HK-2 (cell line): ENCODE results near the gene SLC9A7.

Source experiments
- DNase-seq: peaks from one replicate; pipeline ENCODE4 v3.0.0-alpha.2; 2018; ENCODE audit not compliant: unreplicated experiment

The SLC9A7 gene

GRCh38 chrX:46649421-46650260 is 109.3 kb downstream of the SLC9A7 start:
- DNase-seq: no peak

- DNase-seq: peak; percentile 9
Measured at GRCh38 chrX:46648660-46649059, 110.3 kb downstream of the SLC9A7 start.

DNA sequence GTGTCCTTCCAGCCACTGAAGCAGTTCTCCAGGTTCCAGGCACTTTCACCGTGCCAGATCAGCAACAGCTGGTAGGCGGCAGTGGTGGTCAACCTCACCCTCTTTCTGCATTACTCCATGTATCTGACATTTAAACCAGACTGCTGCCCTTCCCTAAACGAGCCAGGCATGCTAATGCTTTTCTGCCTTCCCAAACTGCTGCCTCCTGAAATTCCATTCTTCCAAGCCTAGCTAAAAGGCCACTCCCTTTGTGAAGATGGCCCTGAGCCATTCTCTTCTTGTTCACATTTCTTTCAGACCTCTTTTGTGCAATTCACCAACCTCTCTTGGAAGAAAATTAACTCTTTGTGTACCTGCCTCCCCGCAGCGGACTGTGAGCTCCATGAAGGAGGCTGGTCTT is 111.7 kb downstream of the SLC9A7 start:
- DNase-seq: no peak

- DNase-seq: no peak
Measured at GRCh38 chrX:46645614-46646013, 113.3 kb downstream of the SLC9A7 start.

DNA sequence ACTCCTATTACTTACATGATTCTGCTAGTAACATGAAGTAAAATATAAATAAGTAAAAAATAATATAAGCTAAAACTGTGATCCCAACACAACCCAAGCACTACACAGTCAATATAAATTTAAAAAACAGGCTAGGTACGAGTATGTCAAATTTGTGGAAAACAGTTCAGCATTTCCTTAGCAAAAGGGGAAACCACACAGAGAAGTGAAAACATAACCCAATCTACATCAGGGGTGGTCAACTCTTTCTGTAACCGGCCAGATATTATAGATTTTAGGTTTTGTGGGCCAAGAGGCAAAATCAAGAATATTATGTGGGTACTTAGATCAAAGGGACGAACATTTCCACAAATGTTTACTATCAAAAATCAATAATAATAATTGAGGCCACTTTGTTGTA is 115.3 kb downstream of the SLC9A7 start:
- no peak for DNase-seq

DNA sequence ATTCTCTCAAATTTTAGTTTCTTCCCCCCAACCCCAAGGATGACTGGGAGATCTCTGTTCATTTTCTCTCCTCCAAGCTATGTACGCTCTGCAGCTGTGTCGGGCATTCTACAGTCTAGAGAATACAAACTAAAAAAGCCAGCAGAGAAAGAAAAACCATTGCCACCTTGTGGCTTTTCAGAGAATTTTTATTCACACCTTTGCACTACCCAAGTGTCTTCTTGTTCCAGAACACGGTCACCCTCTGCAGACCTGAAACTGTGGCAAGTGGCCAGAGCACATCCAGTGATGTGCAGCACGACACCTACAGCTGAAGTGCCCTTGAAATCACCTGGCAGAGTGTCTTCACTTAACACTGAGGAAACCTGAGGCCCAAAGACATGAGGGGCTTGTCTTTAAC is 116.8 kb downstream of the SLC9A7 start:
- no peak for DNase-seq

DNA sequence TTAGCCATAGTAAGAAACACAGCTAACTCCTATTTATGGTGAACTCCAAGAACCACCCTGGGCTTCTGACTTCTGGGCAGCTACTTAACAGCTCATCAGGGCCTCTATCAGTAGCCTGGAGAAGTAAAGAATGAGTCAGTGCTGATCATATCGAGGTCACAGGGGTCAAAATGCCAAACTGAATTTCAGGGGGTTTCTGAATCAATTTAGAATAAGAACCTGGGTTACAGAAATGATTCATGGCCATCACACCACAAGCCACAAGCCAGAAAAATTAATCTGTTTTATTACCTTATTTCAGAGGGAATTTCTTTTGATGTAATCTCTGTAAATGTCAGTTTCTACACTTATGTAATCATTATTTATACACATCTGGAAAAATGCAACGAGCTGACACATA is 121.0 kb downstream of the SLC9A7 start:
- DNase-seq: no peak

- DNase-seq: no peak
Measured at GRCh38 chrX:46636223-46636622, 122.7 kb downstream of the SLC9A7 start.

DNA sequence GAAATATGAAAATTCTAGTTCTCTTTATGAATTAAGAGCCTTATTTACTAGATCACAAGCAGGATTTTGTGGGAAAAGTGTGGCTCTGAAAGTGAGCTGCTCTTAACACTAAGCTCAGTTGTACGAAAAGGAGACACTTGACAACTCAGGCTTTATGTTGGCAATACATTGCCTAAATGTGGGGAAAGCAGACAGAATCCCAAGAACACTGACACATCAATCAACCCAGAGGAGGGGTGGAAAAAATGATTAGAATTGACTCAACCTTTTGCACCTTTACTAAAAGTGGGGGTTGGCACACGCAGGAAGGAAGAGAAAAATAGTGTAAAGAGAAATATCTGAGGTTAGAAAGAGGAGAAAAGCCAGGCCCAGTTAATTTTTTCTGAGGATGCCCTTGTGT is 123.7 kb downstream of the SLC9A7 start:
- no peak for DNase-seq

- DNase-seq: no peak
Measured at GRCh38 chrX:46634577-46634976, 124.3 kb downstream of the SLC9A7 start.

DNA sequence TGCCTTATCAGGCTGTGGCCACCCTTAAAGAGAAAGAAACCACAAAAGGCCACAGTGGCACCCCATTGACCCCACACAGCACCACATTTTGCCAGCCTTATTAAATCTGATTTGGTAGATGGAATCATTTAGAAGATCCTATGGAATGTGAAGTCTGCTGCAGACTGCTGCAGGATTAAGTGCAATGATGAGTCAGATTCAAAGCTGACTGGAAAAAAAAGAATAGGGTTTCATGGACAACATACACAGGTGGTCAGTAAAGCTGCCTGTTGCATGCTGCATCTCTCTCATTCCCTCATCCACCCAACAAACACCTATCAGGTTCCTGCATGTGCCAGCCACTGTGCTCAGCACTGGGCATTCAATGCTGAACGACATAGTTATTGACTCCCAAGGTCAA is 128.8 kb downstream of the SLC9A7 start:
- no peak for DNase-seq

DNA sequence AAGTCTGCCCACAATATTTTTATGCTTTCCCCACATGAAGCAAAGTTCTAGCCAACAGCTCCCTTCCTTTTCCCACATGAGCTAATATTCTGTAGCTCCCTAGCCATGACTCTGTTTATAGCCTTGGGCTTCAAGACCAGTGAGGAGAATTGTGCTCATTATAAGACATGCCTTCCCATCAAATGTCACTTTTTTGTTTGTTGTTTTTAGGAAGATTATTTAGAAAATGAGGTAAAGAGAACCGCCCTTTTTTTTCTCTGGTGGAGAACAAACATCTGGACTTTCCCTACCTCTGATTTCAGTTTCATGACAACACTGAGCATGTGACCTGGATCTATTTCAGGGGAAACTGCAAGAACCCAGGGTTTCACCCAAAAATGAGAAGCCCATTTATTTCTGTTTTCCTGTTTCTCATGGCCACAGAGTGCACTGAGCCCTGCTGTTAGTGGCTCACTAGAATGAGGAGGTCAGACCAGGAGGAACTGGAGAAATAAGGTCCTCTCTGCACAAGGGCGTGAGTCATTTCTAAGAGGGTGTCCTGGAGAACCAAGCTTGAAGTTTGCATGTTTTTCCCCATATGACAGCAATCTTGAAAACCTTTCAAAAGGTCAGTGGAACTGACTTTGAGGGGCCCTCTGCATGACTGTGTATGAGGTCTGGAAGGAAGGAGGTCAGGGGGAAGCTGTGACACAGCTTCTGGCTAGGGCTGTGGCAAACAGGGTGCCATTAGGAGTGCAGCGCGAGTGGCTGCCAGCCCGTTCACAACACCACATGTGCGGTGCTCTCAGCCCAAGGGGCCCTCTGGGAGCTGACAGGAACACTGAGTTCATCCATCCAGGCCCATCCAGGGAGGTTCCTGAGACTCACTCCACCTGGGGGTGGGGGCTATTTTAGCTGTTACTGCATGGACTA is 130.2 kb downstream of the SLC9A7 start:
- no peak for DNase-seq

DNA sequence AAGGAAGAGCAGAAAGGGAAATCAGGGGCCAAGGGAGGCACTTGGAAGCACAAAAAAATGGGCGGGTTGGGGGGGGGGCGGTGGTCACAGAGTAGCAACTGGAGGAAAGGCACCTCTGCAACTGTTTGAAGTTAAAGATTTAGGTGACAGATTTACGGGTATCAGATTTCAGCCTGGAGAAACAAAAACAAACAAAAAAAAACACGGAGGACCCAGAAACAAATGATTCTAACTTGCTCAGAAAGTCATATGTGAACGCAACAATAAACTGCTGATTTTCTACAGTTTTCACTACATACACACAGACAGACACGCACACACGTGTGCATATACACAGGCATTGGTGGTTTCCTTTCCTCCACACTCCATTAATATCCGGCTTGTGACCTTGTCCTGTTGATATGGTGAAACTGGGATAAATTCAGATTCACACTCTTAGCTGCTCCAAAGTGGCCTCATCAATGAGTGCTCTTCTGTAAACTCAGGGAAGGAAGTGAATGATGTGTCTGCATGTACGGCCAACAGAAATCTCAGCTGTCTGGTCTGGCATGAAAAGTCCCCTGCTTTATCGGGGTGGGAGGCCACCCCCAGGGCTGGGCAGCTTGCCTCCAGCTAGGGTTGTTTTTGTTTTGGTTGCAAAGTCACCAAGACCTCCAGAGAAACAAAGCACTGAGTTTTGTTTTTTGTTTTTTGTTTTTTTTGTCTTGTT is 131.1 kb downstream of the SLC9A7 start:
- no peak for DNase-seq

- no peak for DNase-seq
Measured at GRCh38 chrX:46627062-46627461, 131.9 kb downstream of the SLC9A7 start.

DNA sequence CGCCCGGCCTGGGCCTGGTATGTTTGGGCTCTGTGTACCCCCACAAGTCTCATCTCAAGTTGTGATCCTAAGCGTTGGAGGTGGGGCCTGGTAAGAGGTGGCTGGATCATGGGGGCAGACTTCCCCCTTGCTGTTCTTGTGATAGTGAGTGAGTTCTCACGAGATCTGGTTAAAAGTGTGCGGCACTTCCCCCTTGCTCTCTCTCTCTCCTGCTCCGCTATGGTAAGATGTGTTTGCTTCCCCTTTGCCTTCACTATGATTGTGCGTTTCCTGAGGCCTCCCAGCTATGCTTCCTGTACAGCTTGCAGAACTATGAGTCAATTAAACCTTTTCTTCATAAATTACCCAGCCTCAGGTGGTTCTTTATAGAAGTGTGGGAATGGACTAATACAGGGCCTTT is 132.4 kb downstream of the SLC9A7 start:
- DNase-seq: no peak

DNA sequence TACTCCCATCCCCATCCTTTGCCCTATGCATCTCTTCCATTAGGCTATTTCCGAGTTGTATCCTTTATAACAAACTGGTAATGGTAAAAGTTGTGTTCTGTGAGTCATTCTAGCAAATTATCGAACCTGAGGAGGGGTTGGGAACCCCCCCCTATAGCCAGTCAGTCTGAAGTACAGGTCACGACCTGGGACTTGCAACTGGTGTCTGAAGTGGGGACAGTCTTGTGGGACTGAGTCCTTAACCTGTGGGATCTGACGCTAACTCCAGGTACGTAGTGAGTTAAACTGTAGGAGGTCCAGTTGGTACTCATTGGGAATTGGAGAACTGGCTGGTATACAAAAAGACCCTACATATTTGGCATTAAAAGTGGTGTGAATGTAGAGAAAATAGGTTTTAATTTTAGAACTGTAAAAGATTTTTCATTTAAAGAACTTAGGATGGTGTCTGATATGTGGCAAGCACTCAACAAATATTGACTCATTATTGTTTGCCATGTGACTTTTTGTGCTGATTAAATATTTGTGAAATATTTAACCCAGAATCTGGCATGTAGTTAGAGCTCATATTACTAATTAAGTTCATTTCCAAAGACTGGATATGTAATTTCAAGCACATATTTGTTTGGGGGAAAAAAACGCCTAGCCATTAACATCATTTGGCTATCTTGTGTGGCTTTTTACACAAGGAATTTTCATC is 134.7 kb downstream of the SLC9A7 start:
- DNase-seq: no peak

DNA sequence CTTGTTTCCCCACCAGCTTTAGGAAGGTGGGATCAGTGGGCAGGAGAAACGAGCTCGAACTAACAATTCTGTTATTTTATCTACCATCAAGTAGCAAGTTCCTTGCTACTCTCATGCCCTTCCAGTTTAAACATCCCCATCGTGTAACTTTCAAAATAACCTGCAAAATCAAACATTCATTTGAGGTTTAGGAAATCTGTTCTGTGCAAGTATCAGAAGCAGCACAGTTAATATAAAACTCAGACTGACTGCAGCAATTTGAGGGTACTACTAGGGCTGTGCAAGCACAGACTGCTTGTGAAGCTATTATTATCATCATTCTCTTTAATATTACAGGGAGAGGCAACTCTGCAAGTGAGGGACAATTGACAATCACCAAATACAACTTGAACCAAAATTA is 137.3 kb downstream of the SLC9A7 start:
- no peak for DNase-seq

GRCh38 chrX:46620505-46620904 is 138.4 kb downstream of the SLC9A7 start:
- no peak for DNase-seq

DNA sequence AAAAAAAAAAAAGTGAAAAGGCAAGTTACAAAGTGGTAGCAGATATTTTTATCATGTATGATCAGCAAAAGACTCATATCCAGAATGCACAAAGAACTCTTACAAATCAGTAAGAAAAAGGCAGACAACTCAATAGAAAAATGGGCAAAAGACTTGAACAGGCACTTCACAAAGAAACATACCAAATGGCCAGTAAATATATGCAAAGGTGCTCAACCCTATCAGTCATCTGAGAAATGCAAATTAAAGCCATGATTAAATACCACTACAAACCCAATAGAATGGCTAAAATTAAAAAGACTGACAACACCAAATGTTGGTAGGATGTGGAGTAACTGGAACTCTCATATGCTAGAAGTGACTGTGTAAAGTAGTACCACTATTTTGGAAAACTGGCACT is 140.0 kb downstream of the SLC9A7 start:
- no peak for DNase-seq

DNA sequence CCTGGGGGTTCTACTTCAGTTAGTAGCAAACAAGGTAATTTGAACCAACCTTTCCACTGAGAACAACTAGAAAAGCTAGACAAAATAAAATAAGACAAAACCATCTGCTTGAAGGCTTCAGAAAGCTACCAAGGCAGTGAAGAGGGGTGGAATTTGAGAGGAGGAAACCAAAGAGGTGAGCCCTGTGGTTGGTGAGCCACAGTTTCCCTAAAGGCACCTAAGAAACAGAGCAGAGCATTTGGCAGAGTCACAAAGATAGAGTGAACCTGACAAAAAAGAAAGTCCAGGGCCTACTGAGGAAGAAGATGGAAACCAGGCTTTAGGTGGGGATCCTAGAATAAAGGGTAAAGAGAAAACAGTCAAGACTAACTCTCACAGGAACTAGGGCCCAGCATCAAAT is 141.0 kb downstream of the SLC9A7 start:
- DNase-seq: no peak

- DNase-seq: no peak
Measured at GRCh38 chrX:46611658-46612362, 147.1 kb downstream of the SLC9A7 start.
